HepG2 (cell line): ENCODE measurements around the gene MED9. TPM values are rescaled to one million over a fixed set of nuclear protein-coding genes. Genes with fewer than 3 reads are reported as not detected.

Experiments used
- ATAC-seq: fragments of 200-7000 bp; cut with Tn5 transposase; 3 replicates; pipeline ENCODE4 v1.9.1; 2020; ENCODE audit warnings: mild to moderate bottlenecking, moderate library complexity
- BruUV-seq: library from RNA; stranded (reverse); fragments of 400-500 nt; replicated peaks from 2 replicates; lab custom pipeline; 2021; lab: Mats Ljungman, UMichigan
- CTCF ChIA-PET: fragments of 300-600 bp; formaldehyde crosslinking; extraction: SDS; loops from one replicate; lab custom pipeline; 2021; ENCODE audit warnings: low total read pairs, inconsistent platforms, low intra/inter-chr PET ratio; lab: Yijun Ruan, JAX
- POLR2A ChIA-PET: fragments of 350-600 bp; sonication (Branson Sonifier 250); formaldehyde crosslinking; loops from one replicate; lab custom pipeline; 2020; ENCODE audit warnings: antibody characterized with exemption, inconsistent platforms; lab: Yijun Ruan, JAX
- DNase-seq: peaks from one replicate; pipeline ENCODE4 v3.0.0-alpha.2; 2015; ENCODE audit warnings: low spot score
- FAIRE-seq: peaks from 3 replicates; lab custom pipeline; 2011; peaks lifted over from hg19 to GRCh38; lab: Jason Lieb, UNC
- H2AFZ ChIP-seq: one replicate; pipeline ENCODE4 v1.6.1; 2011; ENCODE audit warnings: low read length, inconsistent platforms
- H3K27ac ChIP-seq: fragments of 300-600 bp; 3 replicates; pipeline ENCODE4 v1.8.0; 2011; ENCODE audit warnings: mixed run types, mild to moderate bottlenecking, mixed read lengths, low read length, inconsistent platforms; ENCODE audit not compliant: insufficient read depth; ENCODE audit errors: extremely low read length
- H3K27me3 ChIP-seq, 2 experiments: fragments of 200-600 bp in 1 of 2; 2 replicates in 1 of 2; 3 replicates in 1 of 2; pipeline versions ENCODE4 v1.6.0 to v1.8.0; 2011; ENCODE audit warnings: low read length in 2 of 2, mild to moderate bottlenecking in 2 of 2, moderate library complexity in 2 of 2, inconsistent platforms in 1 of 2; ENCODE audit not compliant: insufficient read depth in 2 of 2, control insufficient read depth in 1 of 2
- H3K36me3 ChIP-seq, 2 experiments: fragments of 200-600 bp in 1 of 2; replicated peaks in 1 of 2; 2 replicates in 1 of 2; 3 replicates in 1 of 2; pipeline versions ENCODE4 v1.5.1 to v1.8.0; 2011; ENCODE audit warnings: low read length in 2 of 2, inconsistent platforms in 1 of 2; ENCODE audit not compliant: insufficient read depth in 2 of 2, control insufficient read depth in 1 of 2
- H3K4me1 ChIP-seq: 2 replicates; pipeline ENCODE4 v1.5.1; 2012; ENCODE audit warnings: low read length, inconsistent platforms; ENCODE audit not compliant: insufficient read depth
- H3K4me2 ChIP-seq: 2 replicates; pipeline ENCODE4 v1.6.0; 2011; ENCODE audit warnings: low read depth, low read length, inconsistent platforms
- H3K4me3 ChIP-seq, 3 experiments: fragments of 200-600 bp in 1 of 3; sonication (generic), shearing (Covaris generic) in 1 of 3; replicated peaks in 1 of 3; 2 replicates each; pipeline ENCODE4 v1.5.1; 2011 to 2016; ENCODE audit warnings: low read length in 3 of 3, inconsistent platforms in 2 of 3, low read depth in 2 of 3, mild to moderate bottlenecking in 2 of 3, control low read depth in 1 of 3, mixed read lengths in 1 of 3; ENCODE audit not compliant: insufficient read depth in 1 of 3
- H3K79me2 ChIP-seq: one replicate; pipeline ENCODE4 v1.6.1; 2011; ENCODE audit warnings: low read length, inconsistent platforms; ENCODE audit not compliant: insufficient read depth
- H3K9ac ChIP-seq: 2 replicates; pipeline ENCODE4 v1.6.0; 2011; ENCODE audit warnings: mild to moderate bottlenecking, low read depth, low read length, inconsistent platforms; ENCODE audit not compliant: insufficient read depth
- H3K9me3 ChIP-seq: 2 replicates; pipeline ENCODE4 v1.5.1; 2012; ENCODE audit warnings: mild to moderate bottlenecking, low read length
- H4K20me1 ChIP-seq: 2 replicates; pipeline ENCODE4 v1.6.0; 2011; ENCODE audit warnings: inconsistent platforms, mild to moderate bottlenecking, low read length, moderate library complexity; ENCODE audit not compliant: insufficient read depth
- ARNTL ChIP-seq: sonication (generic); formaldehyde crosslinking; IDR thresholded peaks from 2 replicates; pipeline ENCODE4 v1.4.0; 2020; ENCODE audit warnings: mild to moderate bottlenecking, missing genetic modification reagents
- CBX5 ChIP-seq: sonication (generic); formaldehyde crosslinking; IDR thresholded peaks from 2 replicates; pipeline ENCODE4 v1.4.0; 2020; ENCODE audit warnings: missing genetic modification reagents, borderline replicate concordance
- CENPX ChIP-seq: sonication (generic); formaldehyde crosslinking; IDR thresholded peaks from 2 replicates; pipeline ENCODE4 v1.9.0; 2021; ENCODE audit warnings: mild to moderate bottlenecking, missing genetic modification reagents, moderate library complexity
- ETV6 ChIP-seq: sonication (generic); formaldehyde crosslinking; conservative IDR thresholded peaks from 2 replicates; pipeline ENCODE4 v1.4.0; 2020; ENCODE audit warnings: missing genetic modification reagents
- GPN1 ChIP-seq: sonication (generic); formaldehyde crosslinking; IDR thresholded peaks from 2 replicates; pipeline ENCODE4 v1.5.1; 2020; ENCODE audit warnings: missing genetic modification reagents, borderline replicate concordance
- HNF1A ChIP-seq, 2 experiments: sonication (generic) in 1 of 2; formaldehyde crosslinking in 1 of 2; IDR thresholded peaks; 2 replicates each; pipeline versions ENCODE4 v1.4.0 to v1.6.1; 2016 to 2020; ENCODE audit warnings: borderline replicate concordance in 1 of 2, low read depth in 1 of 2, mild to moderate bottlenecking in 1 of 2, missing genetic modification reagents in 1 of 2
- JUN ChIP-seq: sonication (generic); formaldehyde crosslinking; IDR thresholded peaks from 2 replicates; pipeline ENCODE4 v1.4.0; 2020; ENCODE audit warnings: mild to moderate bottlenecking, missing genetic modification reagents
- KLF6 ChIP-seq: IDR thresholded peaks from 2 replicates; pipeline ENCODE4 v1.8.0; 2016; ENCODE audit warnings: missing biosample characterization, missing genetic modification reagents
- SIX1 ChIP-seq: sonication (generic); formaldehyde crosslinking; IDR thresholded peaks from 2 replicates; pipeline ENCODE4 v1.4.0; 2020; ENCODE audit warnings: missing genetic modification reagents, borderline replicate concordance
- SP4 ChIP-seq: sonication (generic); formaldehyde crosslinking; IDR thresholded peaks from 2 replicates; pipeline ENCODE4 v1.8.1; 2023; ENCODE audit warnings: mild to moderate bottlenecking, missing genetic modification reagents
- ZBTB2 ChIP-seq: sonication (generic); formaldehyde crosslinking; IDR thresholded peaks from 2 replicates; pipeline ENCODE4 v1.8.0; 2022; ENCODE audit warnings: low read depth, missing genetic modification reagents
- ZFP62 ChIP-seq: sonication (generic); formaldehyde crosslinking; IDR thresholded peaks from 2 replicates; pipeline ENCODE4 v1.4.0; 2020; ENCODE audit warnings: missing genetic modification reagents
- ZNF740 ChIP-seq: sonication (generic); formaldehyde crosslinking; IDR thresholded peaks from 2 replicates; pipeline ENCODE4 v1.4.0; 2020; ENCODE audit warnings: missing genetic modification reagents
- ZNF775 ChIP-seq: sonication (generic); formaldehyde crosslinking; IDR thresholded peaks from 2 replicates; pipeline ENCODE4 v1.4.0; 2020; ENCODE audit warnings: missing genetic modification reagents, mild to moderate bottlenecking, moderate library complexity, borderline replicate concordance
- WGBS: methylation state at CpG from one replicate; pipeline ENCODE4 v1.1.6; 2017; ENCODE audit warnings: low lambda C conversion rate; 5-methylcytosine and 5-hydroxymethylcytosine counted together
- in situ Hi-C: cut with HindIII; loops from 2 replicates; pipeline ENCODE4 v1.10.0; 2017; ENCODE audit warnings: low pct_unique_long_range_greater_than_20kb; ENCODE audit not compliant: extremely low pct_ligation_motif_present
- intact Hi-C: fragments of 100-400 bp; cut with micrococcal nuclease; formaldehyde crosslinking; loops from one replicate; pipeline ENCODE4 v1.10.0; 2022; ENCODE audit not compliant: unreplicated experiment
- polyA plus RNA-seq, 8 experiments: library from polyadenylated mRNA; depleted of rRNA in 3 of 8; stranded (reverse) in 7 of 8; unstranded in 1 of 8; fragments of >200 nt; fragmentation: Illumina TruSeq in 4 of 8; extraction: Trizol in 4 of 8; gene quantifications; 2 replicates each; pipeline versions ENCODE4 v1.2.1 to v1.2.3, GENCODE V29; 2011 to 2016; ENCODE audit warnings: low read depth in 4 of 8, missing spikeins in 1 of 8, mixed read lengths in 1 of 8; ENCODE audit not compliant: insufficient read depth in 1 of 8
- total RNA-seq, 5 experiments: library from RNA; depleted of rRNA; stranded (reverse); fragments of >200 nt; fragmentation: Illumina TruSeq; extraction: Trizol; gene quantifications; 2 replicates each; pipeline ENCODE4 v1.2.3, GENCODE V29; 2016; ENCODE audit warnings: low read depth in 1 of 5

The MED9 gene
- total and polyA plus RNA-seq, 2 of the 13 experiments (the other 11 are each of a cell fraction or from before 2014, with no cell fraction given), result 11.9 to 15.1 TPM

- TF ChIP-seq ZNF775 (no peak), ARNTL (CRISPR knock-in tag) (no peak), JUN (no peak), GPN1 (CRISPR knock-in tag) (no peak)
Measured at GRCh38 chr17:17515934-17516930, 39.4 kb downstream of the MED9 start (continued).

- FAIRE-seq, result no peak
- no peaks in the 10 kb centered on the region for H4K20me1 ChIP-seq
- no peak overlapping the region for H3K9ac ChIP-seq
- H3K36me3 ChIP-seq, result peaks cover 3 to 4% of the 10 kb centered on the region in 2 experiments; a peak in 2 of 5 replicates
- H3K27me3 ChIP-seq, result no peaks in the 10 kb centered on the region
- no peaks in the 10 kb centered on the region for H3K9me3 ChIP-seq
- H3K4me3 ChIP-seq, result no peak overlapping the region
- H3K27ac ChIP-seq, result no peak overlapping the region
- ATAC-seq, result no peak
- 94% methylated on average over 8 of the region's 14 CpGs for WGBS
- CTCF ChIA-PET, result no interaction called here
- DNase-seq, result no peak
- no peaks in the 10 kb centered on the region for H3K4me1 ChIP-seq
- in situ Hi-C loops (no loop called here), intact Hi-C loops (no loop called here)
- POLR2A ChIA-PET, result no interaction called here
- no TSS peak for BruUV-seq
- no peaks in the 10 kb centered on the region for H3K79me2 ChIP-seq
- H2AFZ ChIP-seq, result no peak overlapping the region
- no peak overlapping the region for H3K4me2 ChIP-seq
- TF ChIP-seq ZBTB2 (no peak), ZNF740 (CRISPR knock-in tag) (no peak), CBX5 (no peak), SIX1 (CRISPR knock-in tag) (no peak), ZFP62 (CRISPR knock-in tag) (no peak), SP4 (CRISPR knock-in tag) (no peak), CENPX (CRISPR knock-in tag) (no peak), KLF6 (CRISPR knock-in tag) (no peak), HNF1A (IDR thresholded peaks at IDR 0.05; ENCODE audit: low read depth) (no peak), HNF1A (CRISPR knock-in tag; IDR thresholded peaks at IDR 0.05; ENCODE audit: borderline replicate concordance) (no peak), ETV6 (CRISPR knock-in tag) (no peak)
Measured at GRCh38 chr17:17516941-17517720, 40.3 kb downstream of the MED9 start.
